Epithelial cell of proximal tubule (primary cell): ENCODE measurements around the gene CCDC8. TPM values are rescaled to one million over a fixed set of nuclear protein-coding genes. Genes with fewer than 3 reads are reported as not detected.

Source experiments
- DNase-seq: peaks from one replicate; pipeline ENCODE4 v3.0.0-alpha.2; 2011; ENCODE audit warnings: low read depth
- H3K4me3 ChIP-seq: 2 replicates; pipeline ENCODE4 v1.5.1; 2011; ENCODE audit warnings: low read depth, mild to moderate bottlenecking, low read length
- CTCF ChIP-seq: conservative IDR thresholded peaks from 2 replicates; pipeline ENCODE4 v1.5.1; 2012; ENCODE audit warnings: low read depth, mild to moderate bottlenecking, low read length
- total RNA-seq: library from RNA; depleted of rRNA; stranded (reverse); fragments of >200 nt; gene quantifications from 2 replicates; pipeline ENCODE4 v1.2.3, GENCODE V29; 2015

Gene CCDC8
- total RNA-seq, 1 donor from 2014 or later = 14.1 TPM

- no peak overlapping the region for H3K4me3 ChIP-seq
- no peak for DNase-seq
- no peak for TF ChIP-seq CTCF
Measured at GRCh38 chr19:46452186-46452585, 38.8 kb upstream of the CCDC8 start.

- no peak for DNase-seq
- no peak for TF ChIP-seq CTCF
- H3K4me3 ChIP-seq = no peak overlapping the region
Measured at GRCh38 chr19:46451352-46451751, 38.0 kb upstream of the CCDC8 start.

- no peak overlapping the region for H3K4me3 ChIP-seq
- no peak for DNase-seq
- no peak for TF ChIP-seq CTCF
Measured at GRCh38 chr19:46450737-46451136, 37.4 kb upstream of the CCDC8 start.

GRCh38 chr19:46449228-46449627 is 35.9 kb upstream of the CCDC8 start:
- no peak for DNase-seq
- TF ChIP-seq CTCF = no peak
- H3K4me3 ChIP-seq = no peak overlapping the region

- no peak for TF ChIP-seq CTCF
- no peak for DNase-seq
- H3K4me3 ChIP-seq = no peak overlapping the region
Measured at GRCh38 chr19:46448601-46449000, 35.2 kb upstream of the CCDC8 start.

GRCh38 chr19:46447824-46448223 is 34.5 kb upstream of the CCDC8 start:
- no peak overlapping the region for H3K4me3 ChIP-seq
- TF ChIP-seq CTCF = no peak
- DNase-seq = no peak

GRCh38 chr19:46447006-46447405 is 33.6 kb upstream of the CCDC8 start:
- no peak for TF ChIP-seq CTCF
- DNase-seq = no peak
- H3K4me3 ChIP-seq = no peak overlapping the region
